HepG2 (cell line): ENCODE results near the gene ABTB2. TPM values are rescaled to one million over a fixed set of nuclear protein-coding genes. Genes with fewer than 3 reads are reported as not detected.

Source experiments
- AHDC1 ChIP-seq: sonication (generic); formaldehyde crosslinking; IDR thresholded peaks from 2 replicates; pipeline ENCODE4 v1.5.1; 2020; ENCODE audit warnings: mild to moderate bottlenecking, missing genetic modification reagents, borderline replicate concordance
- DNMT1 ChIP-seq: sonication (generic); formaldehyde crosslinking; IDR thresholded peaks from 2 replicates; pipeline ENCODE4 v1.5.1; 2020; ENCODE audit warnings: mild to moderate bottlenecking, missing genetic modification reagents
- HINFP ChIP-seq: sonication (generic); formaldehyde crosslinking; IDR thresholded peaks from 2 replicates; pipeline ENCODE4 v1.4.0; 2020; ENCODE audit warnings: low read depth, mild to moderate bottlenecking, missing genetic modification reagents
- KDM3A ChIP-seq: IDR thresholded peaks from 2 replicates; pipeline ENCODE4 v1.6.1; 2018; ENCODE audit warnings: low read depth, missing compliant biosample characterization
- MEIS1 ChIP-seq: sonication (generic); formaldehyde crosslinking; IDR thresholded peaks from 2 replicates; pipeline ENCODE4 v1.9.0; 2021; ENCODE audit warnings: mild to moderate bottlenecking, missing genetic modification reagents, moderate library complexity, borderline replicate concordance
- NCOA1 ChIP-seq: sonication (generic); formaldehyde crosslinking; IDR thresholded peaks from 2 replicates; pipeline ENCODE4 v1.9.0; 2021; ENCODE audit warnings: missing genetic modification reagents
- ZNF333 ChIP-seq: sonication (generic); formaldehyde crosslinking; IDR thresholded peaks from 2 replicates; pipeline ENCODE4 v1.4.0; 2020; ENCODE audit warnings: mild to moderate bottlenecking, missing genetic modification reagents, borderline replicate concordance
- ZNF563 ChIP-seq: sonication (generic); formaldehyde crosslinking; IDR thresholded peaks from 2 replicates; pipeline ENCODE4 v1.8.0; 2022; ENCODE audit warnings: mild to moderate bottlenecking, moderate library complexity, missing genetic modification reagents
- ZNF691 ChIP-seq: sonication (generic); formaldehyde crosslinking; IDR thresholded peaks from 2 replicates; pipeline ENCODE4 v1.4.0; 2020; ENCODE audit warnings: missing genetic modification reagents, low read depth, mild to moderate bottlenecking, borderline replicate concordance
- polyA plus RNA-seq, 8 experiments: library from polyadenylated mRNA; depleted of rRNA in 3 of 8; stranded (reverse) in 7 of 8; unstranded in 1 of 8; fragments of >200 nt; fragmentation: Illumina TruSeq in 4 of 8; extraction: Trizol in 4 of 8; gene quantifications; 2 replicates each; pipeline versions ENCODE4 v1.2.1 to v1.2.3, GENCODE V29; 2011 to 2016; ENCODE audit warnings: low read depth in 4 of 8, missing spikeins in 1 of 8, mixed read lengths in 1 of 8; ENCODE audit not compliant: insufficient read depth in 1 of 8
- total RNA-seq, 5 experiments: library from RNA; depleted of rRNA; stranded (reverse); fragments of >200 nt; fragmentation: Illumina TruSeq; extraction: Trizol; gene quantifications; 2 replicates each; pipeline ENCODE4 v1.2.3, GENCODE V29; 2016; ENCODE audit warnings: low read depth in 1 of 5
- TF ChIP-seq, protein P1 (sequence below): sonication (generic); formaldehyde crosslinking; IDR thresholded peaks from 2 replicates; pipeline ENCODE4 v1.8.0; 2022; ENCODE audit warnings: low read depth, missing genetic modification reagents
- TF ChIP-seq, protein P2 (sequence below): sonication (generic); formaldehyde crosslinking; IDR thresholded peaks from 2 replicates; pipeline ENCODE4 v1.5.0; 2020; ENCODE audit warnings: mild to moderate bottlenecking, missing genetic modification reagents, borderline replicate concordance
- TF ChIP-seq, protein P3 (sequence below): sonication (generic); formaldehyde crosslinking; IDR thresholded peaks from 2 replicates; pipeline ENCODE4 v1.8.0; 2022; ENCODE audit warnings: mild to moderate bottlenecking, missing genetic modification reagents

The ABTB2 gene
- total and polyA plus RNA-seq, 2 of the 13 experiments (the other 11 are each of a cell fraction or from before 2014, with no cell fraction given) = 5.1 to 15.4 TPM

GRCh38 chr11:34357701-34358257 is at the start of gene ABTB2 (continued):
- TF ChIP-seq ZNF691 (CRISPR knock-in tag) (no peak), DNMT1 (no peak), KDM3A (no peak), HINFP (CRISPR knock-in tag) (no peak), ZNF563 (CRISPR knock-in tag) (no peak), ZNF333 (CRISPR knock-in tag) (no peak; the same call in 1 of the 2 replicates), NCOA1 (no peak), MEIS1 (CRISPR knock-in tag) (no peak), AHDC1 (CRISPR knock-in tag) (peak; percentile 19; the same call in 1 of the 2 replicates)
- TF ChIP-seq, protein P1, sequence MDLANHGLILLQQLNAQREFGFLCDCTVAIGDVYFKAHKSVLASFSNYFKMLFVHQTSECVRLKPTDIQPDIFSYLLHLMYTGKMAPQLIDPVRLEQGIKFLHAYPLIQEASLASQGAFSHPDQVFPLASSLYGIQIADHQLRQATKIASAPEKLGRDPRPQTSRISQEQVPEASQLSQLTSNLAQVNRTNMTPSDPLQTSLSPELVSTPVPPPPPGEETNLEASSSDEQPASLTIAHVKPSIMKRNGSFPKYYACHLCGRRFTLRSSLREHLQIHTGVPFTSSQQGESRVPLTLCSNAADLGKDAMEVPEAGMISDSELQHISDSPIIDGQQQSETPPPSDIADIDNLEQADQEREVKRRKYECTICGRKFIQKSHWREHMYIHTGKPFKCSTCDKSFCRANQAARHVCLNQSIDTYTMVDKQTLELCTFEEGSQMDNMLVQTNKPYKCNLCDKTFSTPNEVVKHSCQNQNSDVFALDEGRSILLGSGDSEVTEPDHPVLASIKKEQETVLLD (CRISPR knock-in tag) = 0 out of 2 replicates have a peak, but pooled peaks have one; percentile 36
- TF ChIP-seq, protein P2, sequence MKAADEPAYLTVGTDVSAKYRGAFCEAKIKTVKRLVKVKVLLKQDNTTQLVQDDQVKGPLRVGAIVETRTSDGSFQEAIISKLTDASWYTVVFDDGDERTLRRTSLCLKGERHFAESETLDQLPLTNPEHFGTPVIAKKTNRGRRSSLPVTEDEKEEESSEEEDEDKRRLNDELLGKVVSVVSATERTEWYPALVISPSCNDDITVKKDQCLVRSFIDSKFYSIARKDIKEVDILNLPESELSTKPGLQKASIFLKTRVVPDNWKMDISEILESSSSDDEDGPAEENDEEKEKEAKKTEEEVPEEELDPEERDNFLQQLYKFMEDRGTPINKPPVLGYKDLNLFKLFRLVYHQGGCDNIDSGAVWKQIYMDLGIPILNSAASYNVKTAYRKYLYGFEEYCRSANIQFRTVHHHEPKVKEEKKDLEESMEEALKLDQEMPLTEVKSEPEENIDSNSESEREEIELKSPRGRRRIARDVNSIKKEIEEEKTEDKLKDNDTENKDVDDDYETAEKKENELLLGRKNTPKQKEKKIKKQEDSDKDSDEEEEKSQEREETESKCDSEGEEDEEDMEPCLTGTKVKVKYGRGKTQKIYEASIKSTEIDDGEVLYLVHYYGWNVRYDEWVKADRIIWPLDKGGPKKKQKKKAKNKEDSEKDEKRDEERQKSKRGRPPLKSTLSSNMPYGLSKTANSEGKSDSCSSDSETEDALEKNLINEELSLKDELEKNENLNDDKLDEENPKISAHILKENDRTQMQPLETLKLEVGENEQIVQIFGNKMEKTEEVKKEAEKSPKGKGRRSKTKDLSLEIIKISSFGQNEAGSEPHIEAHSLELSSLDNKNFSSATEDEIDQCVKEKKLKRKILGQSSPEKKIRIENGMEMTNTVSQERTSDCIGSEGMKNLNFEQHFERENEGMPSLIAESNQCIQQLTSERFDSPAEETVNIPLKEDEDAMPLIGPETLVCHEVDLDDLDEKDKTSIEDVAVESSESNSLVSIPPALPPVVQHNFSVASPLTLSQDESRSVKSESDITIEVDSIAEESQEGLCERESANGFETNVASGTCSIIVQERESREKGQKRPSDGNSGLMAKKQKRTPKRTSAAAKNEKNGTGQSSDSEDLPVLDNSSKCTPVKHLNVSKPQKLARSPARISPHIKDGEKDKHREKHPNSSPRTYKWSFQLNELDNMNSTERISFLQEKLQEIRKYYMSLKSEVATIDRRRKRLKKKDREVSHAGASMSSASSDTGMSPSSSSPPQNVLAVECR (CRISPR knock-in tag) = peak; percentile 86
- TF ChIP-seq, protein P3, sequence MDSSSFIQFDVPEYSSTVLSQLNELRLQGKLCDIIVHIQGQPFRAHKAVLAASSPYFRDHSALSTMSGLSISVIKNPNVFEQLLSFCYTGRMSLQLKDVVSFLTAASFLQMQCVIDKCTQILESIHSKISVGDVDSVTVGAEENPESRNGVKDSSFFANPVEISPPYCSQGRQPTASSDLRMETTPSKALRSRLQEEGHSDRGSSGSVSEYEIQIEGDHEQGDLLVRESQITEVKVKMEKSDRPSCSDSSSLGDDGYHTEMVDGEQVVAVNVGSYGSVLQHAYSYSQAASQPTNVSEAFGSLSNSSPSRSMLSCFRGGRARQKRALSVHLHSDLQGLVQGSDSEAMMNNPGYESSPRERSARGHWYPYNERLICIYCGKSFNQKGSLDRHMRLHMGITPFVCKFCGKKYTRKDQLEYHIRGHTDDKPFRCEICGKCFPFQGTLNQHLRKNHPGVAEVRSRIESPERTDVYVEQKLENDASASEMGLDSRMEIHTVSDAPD = no peak
